ENCODE data around the gene CMTM6.

Gene CMTM6

DNA sequence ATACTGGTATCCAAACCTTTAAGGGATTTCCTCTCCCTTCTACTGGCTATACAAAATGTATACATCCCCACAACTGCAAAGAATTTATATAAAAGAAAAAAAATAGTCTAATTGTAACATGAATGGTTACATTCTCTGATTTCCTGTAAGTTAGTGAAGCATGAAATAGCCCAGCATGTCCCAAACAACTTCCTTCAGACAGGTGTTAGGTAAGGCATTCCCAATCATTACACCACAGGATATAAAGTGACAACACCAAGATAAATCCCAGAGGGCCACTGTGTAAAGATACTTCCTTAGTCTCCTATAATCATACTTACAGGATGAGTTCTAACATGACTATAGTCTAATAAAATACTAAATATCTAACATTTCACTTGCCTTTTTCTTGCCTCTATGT, 7.6 kb downstream of the CMTM6 start:
- DNase-seq (ENCODE audit: low spot score) = no peak
- TF ChIP-seq, protein P1, sequence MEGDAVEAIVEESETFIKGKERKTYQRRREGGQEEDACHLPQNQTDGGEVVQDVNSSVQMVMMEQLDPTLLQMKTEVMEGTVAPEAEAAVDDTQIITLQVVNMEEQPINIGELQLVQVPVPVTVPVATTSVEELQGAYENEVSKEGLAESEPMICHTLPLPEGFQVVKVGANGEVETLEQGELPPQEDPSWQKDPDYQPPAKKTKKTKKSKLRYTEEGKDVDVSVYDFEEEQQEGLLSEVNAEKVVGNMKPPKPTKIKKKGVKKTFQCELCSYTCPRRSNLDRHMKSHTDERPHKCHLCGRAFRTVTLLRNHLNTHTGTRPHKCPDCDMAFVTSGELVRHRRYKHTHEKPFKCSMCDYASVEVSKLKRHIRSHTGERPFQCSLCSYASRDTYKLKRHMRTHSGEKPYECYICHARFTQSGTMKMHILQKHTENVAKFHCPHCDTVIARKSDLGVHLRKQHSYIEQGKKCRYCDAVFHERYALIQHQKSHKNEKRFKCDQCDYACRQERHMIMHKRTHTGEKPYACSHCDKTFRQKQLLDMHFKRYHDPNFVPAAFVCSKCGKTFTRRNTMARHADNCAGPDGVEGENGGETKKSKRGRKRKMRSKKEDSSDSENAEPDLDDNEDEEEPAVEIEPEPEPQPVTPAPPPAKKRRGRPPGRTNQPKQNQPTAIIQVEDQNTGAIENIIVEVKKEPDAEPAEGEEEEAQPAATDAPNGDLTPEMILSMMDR (IDR thresholded peaks at IDR 0.05; ENCODE audit: borderline replicate concordance, control extremely low read depth, extremely low read depth, insufficient read depth, missing control alignments) = no peak
- in situ Hi-C loops (cut with MboI; ENCODE audit: low sequenced_read_pairs, unreplicated experiment) = no loop called here

DNA sequence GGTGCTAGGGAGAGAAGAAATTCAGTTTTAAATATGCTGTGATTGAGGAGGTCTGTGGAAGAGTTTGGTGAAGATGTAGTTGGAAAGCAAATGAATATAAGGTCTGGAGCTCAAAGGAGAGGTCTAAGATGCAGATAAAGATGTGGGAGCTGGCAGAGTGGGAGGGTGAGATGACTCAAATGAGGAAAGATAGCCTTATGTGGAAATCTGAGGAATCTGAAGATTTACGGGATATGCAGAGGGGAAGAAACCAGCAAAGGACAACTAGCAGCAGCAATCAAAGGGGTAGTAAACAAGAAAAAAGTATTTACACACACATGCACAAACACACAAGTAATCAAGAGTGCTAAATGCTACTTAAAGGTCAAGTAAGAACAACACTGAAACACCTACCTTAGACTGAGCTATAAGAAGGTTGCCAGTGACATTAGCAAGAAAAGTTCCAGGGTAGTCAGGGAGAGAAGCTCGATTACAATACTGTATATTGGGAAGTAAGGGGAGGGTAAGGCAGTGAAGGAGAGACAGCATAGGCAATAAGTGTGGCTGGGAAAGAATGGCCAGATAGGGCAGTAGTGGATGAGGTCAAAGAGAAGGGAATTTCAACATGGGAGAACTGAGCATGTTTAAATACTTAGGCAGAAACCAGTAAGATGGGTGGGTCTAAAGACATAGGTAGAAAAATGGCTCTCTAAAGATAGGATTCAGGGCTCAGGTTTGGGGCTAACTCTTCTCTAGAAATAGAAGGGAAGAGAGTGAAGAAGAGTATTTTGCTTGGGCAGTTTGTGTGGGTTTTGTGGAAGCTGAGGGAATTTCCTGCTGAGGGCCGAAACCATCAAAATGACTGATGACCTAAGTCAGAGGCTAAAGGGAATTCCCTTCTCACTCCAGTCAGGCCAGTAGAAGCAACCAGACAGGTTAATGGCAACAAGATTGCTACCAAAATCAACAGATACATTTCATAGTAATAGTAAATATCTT, 8.9 kb downstream of the CMTM6 start:
- peak; percentile 64 for DNase-seq (ENCODE audit: low spot score)
- TF ChIP-seq, protein P1 (IDR thresholded peaks at IDR 0.05; ENCODE audit: borderline replicate concordance, control extremely low read depth, extremely low read depth, insufficient read depth, missing control alignments) = no peak
- in situ Hi-C loops (cut with MboI; ENCODE audit: low sequenced_read_pairs, unreplicated experiment) = no loop called here

DNA sequence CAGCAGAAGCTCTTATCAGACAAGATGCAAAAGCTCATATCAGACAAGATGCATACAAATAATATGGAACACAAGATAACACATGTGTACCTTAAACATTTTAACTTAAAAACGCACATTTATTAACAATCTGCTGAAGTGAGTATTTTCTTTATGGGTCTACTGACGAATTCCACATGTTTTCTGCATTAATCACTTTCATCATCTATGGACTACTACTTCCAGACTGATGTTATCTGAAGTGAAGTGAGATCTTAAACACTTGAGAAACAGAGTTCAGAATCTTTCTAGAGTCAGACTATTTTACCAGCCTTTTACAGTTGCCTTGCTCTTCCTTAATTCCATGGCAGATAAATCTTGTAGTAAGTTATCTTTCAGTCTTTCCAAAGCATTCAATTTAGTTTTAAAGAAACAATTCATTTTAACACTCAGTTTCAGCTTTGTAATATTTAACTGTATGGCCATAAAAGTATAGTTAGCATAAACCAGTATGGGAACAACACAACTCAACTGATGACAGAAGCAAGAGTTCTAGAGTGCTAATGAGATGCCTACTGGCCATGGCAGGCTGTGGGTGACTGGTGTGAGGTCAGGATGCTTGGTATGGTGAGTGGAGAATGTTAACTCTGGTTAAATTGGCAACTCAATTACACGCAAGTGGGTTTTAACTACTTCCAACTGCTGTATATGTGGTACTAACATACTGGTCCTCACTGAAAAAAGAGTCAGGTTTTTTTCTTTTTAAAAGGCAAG, 9.8 kb downstream of the CMTM6 start:
- in situ Hi-C loops (cut with MboI; ENCODE audit: low sequenced_read_pairs, unreplicated experiment) = no loop called here
- TF ChIP-seq, protein P1 (IDR thresholded peaks at IDR 0.05; ENCODE audit: borderline replicate concordance, control extremely low read depth, extremely low read depth, insufficient read depth, missing control alignments) = no peak
- DNase-seq (ENCODE audit: low spot score) = no peak

DNA sequence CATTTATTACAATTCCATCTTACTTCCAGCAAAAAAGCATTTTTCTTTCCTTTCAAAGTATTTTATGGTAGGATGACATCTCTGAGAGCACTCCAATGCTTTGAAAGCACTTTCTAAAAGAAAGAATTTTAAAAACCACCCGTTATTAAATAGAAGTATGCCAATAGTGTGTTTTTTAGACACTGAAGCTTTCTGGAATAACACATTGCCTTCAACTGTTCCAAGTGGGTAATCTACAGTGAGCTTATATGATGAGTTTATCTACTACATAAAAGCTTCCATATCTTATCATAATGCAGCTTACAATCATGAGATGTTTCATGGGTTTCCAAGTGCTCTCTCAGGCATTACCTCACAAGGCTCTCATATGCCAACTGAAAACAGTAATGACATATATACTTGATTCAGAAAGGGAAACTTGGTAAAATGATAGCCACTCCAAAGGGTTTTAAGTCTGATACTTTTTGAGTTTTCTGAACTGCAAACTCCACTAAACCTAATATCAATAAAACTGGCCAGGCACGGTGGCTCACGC, 14.1 kb downstream of the CMTM6 start:
- no peak for DNase-seq (ENCODE audit: low spot score)
- in situ Hi-C loops (cut with MboI; ENCODE audit: low sequenced_read_pairs, unreplicated experiment) = no loop called here
- TF ChIP-seq, protein P1 (IDR thresholded peaks at IDR 0.05; ENCODE audit: borderline replicate concordance, control extremely low read depth, extremely low read depth, insufficient read depth, missing control alignments) = no peak

DNA sequence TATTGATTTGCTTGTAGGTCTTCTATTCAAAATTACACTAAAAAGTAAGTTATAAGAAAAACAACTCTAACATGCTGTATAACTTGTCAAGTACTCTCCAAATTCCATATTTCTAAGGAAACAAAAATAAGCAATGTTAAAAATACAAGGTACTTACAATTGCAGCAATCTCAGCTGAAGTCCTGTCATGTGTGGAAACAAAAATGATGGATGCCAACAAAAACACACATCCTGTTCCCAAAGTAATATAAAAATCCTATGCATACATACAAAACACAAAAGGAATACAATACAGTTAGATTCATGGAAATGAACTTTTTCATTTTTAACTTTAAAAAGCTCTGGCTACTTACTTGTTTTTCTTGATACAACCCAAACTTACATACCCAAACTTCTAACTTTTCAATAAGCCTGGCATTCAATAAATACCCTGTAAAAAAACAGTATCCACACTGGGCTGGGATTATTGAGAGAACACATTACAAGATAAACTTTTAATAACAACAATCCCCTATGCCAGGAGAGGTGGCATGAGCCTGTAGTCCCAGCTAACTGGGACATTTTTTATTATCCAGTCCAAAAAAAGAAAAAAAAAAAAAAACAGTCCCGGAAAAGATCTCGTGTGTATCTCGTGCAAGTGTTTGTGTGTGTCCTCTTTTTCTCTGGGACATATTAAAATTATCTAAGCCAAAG, 14.7 kb downstream of the CMTM6 start:
- in situ Hi-C loops (cut with MboI; ENCODE audit: low sequenced_read_pairs, unreplicated experiment) = no loop called here
- DNase-seq (ENCODE audit: low spot score) = no peak
- TF ChIP-seq, protein P1 (IDR thresholded peaks at IDR 0.05; ENCODE audit: borderline replicate concordance, control extremely low read depth, extremely low read depth, insufficient read depth, missing control alignments) = no peak

DNA sequence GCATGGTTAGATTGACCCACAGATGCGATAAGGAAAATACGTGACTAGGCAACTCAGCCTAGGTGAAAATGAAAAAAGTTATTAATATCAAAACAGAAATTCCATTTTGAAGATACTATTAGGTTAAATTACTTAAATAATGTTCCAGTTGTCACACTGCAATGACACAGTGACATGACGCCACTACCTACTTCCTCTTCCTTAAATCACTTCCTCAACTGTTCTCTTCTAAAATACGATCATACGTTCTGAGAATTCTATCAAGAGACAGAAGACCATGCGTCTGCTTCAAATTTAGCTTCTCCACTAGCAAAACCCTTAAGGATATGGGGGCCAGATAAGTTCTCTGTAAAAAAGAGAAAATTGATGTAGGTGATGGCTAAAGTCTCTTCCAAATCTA, 18.2 kb downstream of the CMTM6 start:
- TF ChIP-seq, protein P1 (IDR thresholded peaks at IDR 0.05; ENCODE audit: borderline replicate concordance, control extremely low read depth, extremely low read depth, insufficient read depth, missing control alignments) = no peak
- in situ Hi-C loops (cut with MboI; ENCODE audit: low sequenced_read_pairs, unreplicated experiment) = no loop called here

More for the DNA sequence above, 18.2 kb downstream of the CMTM6 start:
- no peak for DNase-seq (ENCODE audit: low spot score)
